ENCODE results near the gene TCFL5. TPM values are rescaled to one million over a fixed set of nuclear protein-coding genes. Genes with fewer than 3 reads are reported as not detected.

The TCFL5 gene
- total and polyA plus RNA-seq, 12 donors: 3.5 to 12.0 (median 5.5) TPM

DNA sequence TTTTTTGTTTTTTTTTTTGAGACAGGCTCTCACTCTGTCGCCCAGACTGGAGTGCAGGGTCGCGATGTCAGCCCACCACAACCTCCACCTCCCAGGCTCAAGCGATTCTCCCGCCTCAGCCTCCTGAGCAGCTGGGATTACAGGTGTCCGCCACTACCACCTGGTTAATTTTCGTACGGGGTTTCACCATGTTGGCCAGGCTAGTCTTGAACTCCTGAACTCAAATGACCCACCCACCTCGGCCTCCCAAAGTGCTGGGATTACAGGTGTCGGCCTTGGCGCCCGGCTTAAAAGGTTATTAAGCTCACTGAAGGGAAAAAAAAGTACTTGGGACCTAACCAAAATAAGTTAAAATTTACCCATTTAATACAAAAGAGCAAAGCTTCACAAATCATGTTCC, 1.9 kb downstream of the TCFL5 start:
- no peak for TF ChIP-seq POLR2A (IDR thresholded peaks at IDR 0.05)
- TF ChIP-seq, protein P1, sequence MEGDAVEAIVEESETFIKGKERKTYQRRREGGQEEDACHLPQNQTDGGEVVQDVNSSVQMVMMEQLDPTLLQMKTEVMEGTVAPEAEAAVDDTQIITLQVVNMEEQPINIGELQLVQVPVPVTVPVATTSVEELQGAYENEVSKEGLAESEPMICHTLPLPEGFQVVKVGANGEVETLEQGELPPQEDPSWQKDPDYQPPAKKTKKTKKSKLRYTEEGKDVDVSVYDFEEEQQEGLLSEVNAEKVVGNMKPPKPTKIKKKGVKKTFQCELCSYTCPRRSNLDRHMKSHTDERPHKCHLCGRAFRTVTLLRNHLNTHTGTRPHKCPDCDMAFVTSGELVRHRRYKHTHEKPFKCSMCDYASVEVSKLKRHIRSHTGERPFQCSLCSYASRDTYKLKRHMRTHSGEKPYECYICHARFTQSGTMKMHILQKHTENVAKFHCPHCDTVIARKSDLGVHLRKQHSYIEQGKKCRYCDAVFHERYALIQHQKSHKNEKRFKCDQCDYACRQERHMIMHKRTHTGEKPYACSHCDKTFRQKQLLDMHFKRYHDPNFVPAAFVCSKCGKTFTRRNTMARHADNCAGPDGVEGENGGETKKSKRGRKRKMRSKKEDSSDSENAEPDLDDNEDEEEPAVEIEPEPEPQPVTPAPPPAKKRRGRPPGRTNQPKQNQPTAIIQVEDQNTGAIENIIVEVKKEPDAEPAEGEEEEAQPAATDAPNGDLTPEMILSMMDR (IDR thresholded peaks at IDR 0.05): no peak
- WGBS, 4 donors: 93 to 96% (median 95%) methylated on average over 12 of the region's 12 CpGs

GRCh38 chr20:62858058-62858830, 3.4 kb downstream of the TCFL5 start:
- Histone ChIP-seq H3K4me3 (no peak overlapping the region), H3K4me1 (replicated peaks in 1 of 2) (peaks cover 0 to 10% of the 10 kb centered on the region in 2 donors), H3K36me3 (replicated peaks in 1 of 2) (no peaks in the 10 kb centered on the region), H3K27ac (no peak overlapping the region), H3K9me3 (replicated peaks in 1 of 3) (no peaks in the 10 kb centered on the region), H3K27me3 (no peaks in the 10 kb centered on the region)
- intact Hi-C loops (cut with DNase I): no loop called here
- 87 to 94% (median 90%) methylated on average over 18 to 19 of the region's 23 CpGs for WGBS, 4 donors
- TF ChIP-seq, protein P1 (IDR thresholded peaks at IDR 0.05): no peak
- TF ChIP-seq POLR2A (IDR thresholded peaks at IDR 0.05): no peak
- DNase-seq: peak in 1 of 7 donors; percentile 9

More for the DNA sequence above, 1.9 kb downstream of the TCFL5 start:
- H3K4me1 ChIP-seq (replicated peaks in 1 of 2): peaks cover 0 to 10% of the 10 kb centered on the region in 2 donors
- intact Hi-C loops (cut with DNase I): no loop called here
- no peaks in the 10 kb centered on the region for H3K9me3 ChIP-seq (replicated peaks in 1 of 3)
- H3K27ac ChIP-seq: no peak overlapping the region
- no peaks in the 10 kb centered on the region for H3K27me3 ChIP-seq
- DNase-seq: peak in 1 of 7 donors; percentile 11
- H3K4me3 ChIP-seq: no peak overlapping the region
- no peaks in the 10 kb centered on the region for H3K36me3 ChIP-seq (replicated peaks in 1 of 2)

DNA sequence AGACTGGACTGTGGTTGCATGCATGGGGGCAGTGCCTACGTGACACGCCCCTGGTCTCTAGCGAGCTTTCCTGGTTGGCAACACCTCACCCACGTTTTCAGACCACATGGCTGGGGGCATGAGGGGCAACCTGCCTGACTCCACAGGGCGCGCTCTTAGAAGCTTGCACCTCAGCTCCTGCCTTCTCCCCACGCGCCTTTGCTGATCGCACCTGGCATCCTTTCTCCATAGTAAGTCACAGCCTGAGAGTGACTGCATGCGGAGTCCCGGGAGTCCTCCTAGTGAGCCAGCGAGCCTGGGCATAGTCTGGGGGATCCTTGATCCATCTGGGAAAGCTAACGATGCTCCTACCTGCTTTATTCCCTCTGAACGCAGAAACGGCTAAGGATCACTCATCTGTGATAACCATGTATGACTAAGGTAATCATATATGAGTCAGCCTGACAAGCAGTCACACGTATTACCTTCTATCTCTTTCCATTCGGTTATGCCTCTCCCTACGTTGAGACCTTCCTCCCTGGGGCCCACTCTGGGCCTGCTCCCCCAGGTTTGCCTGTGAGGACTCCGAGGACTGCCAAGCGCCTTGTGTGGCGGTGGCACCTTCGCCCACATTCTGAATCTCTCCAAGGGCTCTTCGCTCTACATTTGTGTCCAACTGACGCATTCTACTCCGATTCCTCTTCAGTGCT, 4.5 kb downstream of the TCFL5 start:
- H3K4me1 ChIP-seq (replicated peaks in 1 of 2): peaks cover 0 to 10% of the 10 kb centered on the region in 2 donors
- H3K4me3 ChIP-seq: no peak overlapping the region
- H3K9me3 ChIP-seq (replicated peaks in 1 of 3): no peaks in the 10 kb centered on the region
- 90 to 96% (median 93%) methylated on average over 23 to 25 of the region's 25 CpGs for WGBS, 4 donors
- peaks cover 0 to 5% of the 10 kb centered on the region in 2 donors for H3K36me3 ChIP-seq (replicated peaks in 1 of 2)
- TF ChIP-seq POLR2A (IDR thresholded peaks at IDR 0.05): no peak
- TF ChIP-seq, protein P1 (IDR thresholded peaks at IDR 0.05): no peak
- no peaks in the 10 kb centered on the region for H3K27me3 ChIP-seq
- intact Hi-C loops (cut with DNase I): no loop called here
- no peak overlapping the region for H3K27ac ChIP-seq
- DNase-seq: peak in 1 of 7 donors; percentile 9

GRCh38 chr20:62855120-62855519, 6.5 kb downstream of the TCFL5 start:
- TF ChIP-seq POLR2A (IDR thresholded peaks at IDR 0.05): no peak
- TF ChIP-seq, protein P1 (IDR thresholded peaks at IDR 0.05): no peak
- peaks cover 0 to 5% of the 10 kb centered on the region in 2 donors for H3K36me3 ChIP-seq (replicated peaks in 1 of 2)
- peaks cover 0 to 3% of the 10 kb centered on the region in 2 donors for H3K4me1 ChIP-seq (replicated peaks in 1 of 2)
- no peaks in the 10 kb centered on the region for H3K27me3 ChIP-seq
- intact Hi-C loops (cut with DNase I): no loop called here
- WGBS, 4 donors: 84 to 97% (median 95%) methylated on average over 4 to 5 of the region's 5 CpGs
- DNase-seq: no peak
- H3K27ac ChIP-seq: no peak overlapping the region
- no peak overlapping the region for H3K4me3 ChIP-seq
- no peaks in the 10 kb centered on the region for H3K9me3 ChIP-seq (replicated peaks in 1 of 3)

Measured in adrenal gland (tissue), 12 donors.